Lower leg skin (tissue), 3 donors: ENCODE measurements around the gene ELOF1.

Experiments used
- POLR2A ChIP-seq, 2 donors: fragments of 450-650 bp; IDR thresholded peaks; one replicate each; pipeline ENCODE4 v1.6.1; 2016 to 2017; ENCODE audit warnings: antibody characterized with exemption in 2 of 2, mild to moderate bottlenecking in 1 of 2, moderate library complexity in 1 of 2
- TF ChIP-seq, protein P1 (sequence below), 3 donors: fragments of 450-650 bp; IDR thresholded peaks; one replicate each; pipeline ENCODE4 v1.5.1; 2016; ENCODE audit warnings: antibody characterized with exemption in 3 of 3, mild to moderate bottlenecking in 3 of 3, moderate library complexity in 2 of 3

- TF ChIP-seq POLR2A (IDR thresholded peaks at IDR 0.05) = no peak
- TF ChIP-seq, protein P1, sequence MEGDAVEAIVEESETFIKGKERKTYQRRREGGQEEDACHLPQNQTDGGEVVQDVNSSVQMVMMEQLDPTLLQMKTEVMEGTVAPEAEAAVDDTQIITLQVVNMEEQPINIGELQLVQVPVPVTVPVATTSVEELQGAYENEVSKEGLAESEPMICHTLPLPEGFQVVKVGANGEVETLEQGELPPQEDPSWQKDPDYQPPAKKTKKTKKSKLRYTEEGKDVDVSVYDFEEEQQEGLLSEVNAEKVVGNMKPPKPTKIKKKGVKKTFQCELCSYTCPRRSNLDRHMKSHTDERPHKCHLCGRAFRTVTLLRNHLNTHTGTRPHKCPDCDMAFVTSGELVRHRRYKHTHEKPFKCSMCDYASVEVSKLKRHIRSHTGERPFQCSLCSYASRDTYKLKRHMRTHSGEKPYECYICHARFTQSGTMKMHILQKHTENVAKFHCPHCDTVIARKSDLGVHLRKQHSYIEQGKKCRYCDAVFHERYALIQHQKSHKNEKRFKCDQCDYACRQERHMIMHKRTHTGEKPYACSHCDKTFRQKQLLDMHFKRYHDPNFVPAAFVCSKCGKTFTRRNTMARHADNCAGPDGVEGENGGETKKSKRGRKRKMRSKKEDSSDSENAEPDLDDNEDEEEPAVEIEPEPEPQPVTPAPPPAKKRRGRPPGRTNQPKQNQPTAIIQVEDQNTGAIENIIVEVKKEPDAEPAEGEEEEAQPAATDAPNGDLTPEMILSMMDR (IDR thresholded peaks at IDR 0.05) = no peak
These were observed 24.5 kb downstream of the ELOF1 start for GRCh38 chr19:11534538-11534937.
